HG03103 (cell line): ENCODE data around the gene RAD9B.
"Not testable (repeated sequence)": the region's sequence is repeated elsewhere in the genome, so short reads cannot be mapped to it uniquely, and the experiment has no call there.

Experiments
- ATAC-seq: cut with Tn5 transposase; IDR thresholded peaks from one replicate; pipeline ENCODE4 v1.9.1; 2021; ENCODE audit warnings: low read depth; ENCODE audit not compliant: unreplicated experiment

Gene RAD9B

GRCh38 chr12:110520876-110521712 is 19.0 kb downstream of the RAD9B start:
- ATAC-seq, result not testable (repeated sequence)

GRCh38 chr12:110528277-110528839 is 26.2 kb downstream of the RAD9B start:
- no peak for ATAC-seq

- ATAC-seq, result no peak
Observed at GRCh38 chr12:110530511-110530910, 28.4 kb downstream of the RAD9B start.

GRCh38 chr12:110531741-110532333 is 29.7 kb downstream of the RAD9B start:
- ATAC-seq, result no peak

GRCh38 chr12:110532644-110533043 is 30.5 kb downstream of the RAD9B start:
- no peak for ATAC-seq

GRCh38 chr12:110533607-110534006 is 31.5 kb downstream of the RAD9B start:
- no peak for ATAC-seq

GRCh38 chr12:110534811-110535210 is 32.7 kb downstream of the RAD9B start:
- no peak for ATAC-seq

GRCh38 chr12:110536834-110537604 is 34.9 kb downstream of the RAD9B start:
- ATAC-seq, result no peak

GRCh38 chr12:110537605-110538409 is 35.7 kb downstream of the RAD9B start:
- ATAC-seq, result no peak

GRCh38 chr12:110538869-110539622 is 36.9 kb downstream of the RAD9B start:
- no peak for ATAC-seq

GRCh38 chr12:110540048-110540447 is 37.9 kb downstream of the RAD9B start:
- no peak for ATAC-seq

GRCh38 chr12:110543252-110543959 is 41.3 kb downstream of the RAD9B start:
- ATAC-seq, result no peak

- no peak for ATAC-seq
Observed at GRCh38 chr12:110543965-110544364, 41.8 kb downstream of the RAD9B start.

GRCh38 chr12:110545259-110545658 is 43.1 kb downstream of the RAD9B start:
- not testable (repeated sequence) for ATAC-seq

GRCh38 chr12:110545812-110546211 is 43.7 kb downstream of the RAD9B start:
- ATAC-seq, result no peak

GRCh38 chr12:110546339-110546738 is 44.2 kb downstream of the RAD9B start:
- ATAC-seq, result no peak

- no peak for ATAC-seq
Observed at GRCh38 chr12:110547090-110547489, 45.0 kb downstream of the RAD9B start.

GRCh38 chr12:110548678-110549077 is 46.5 kb downstream of the RAD9B start:
- no peak for ATAC-seq

GRCh38 chr12:110549716-110550115 is 47.6 kb downstream of the RAD9B start:
- no peak for ATAC-seq
